HCT116 (cell line): ENCODE measurements around the gene JAK1. TPM values are rescaled to one million over a fixed set of nuclear protein-coding genes. Genes with fewer than 3 reads are reported as not detected.

Experiments
- ATAC-seq: fragments of 200-7000 bp; cut with Tn5 transposase; 2 replicates; pipeline ENCODE4 v1.9.1; 2020; ENCODE audit warnings: mild to moderate bottlenecking, moderate library complexity
- BruUV-seq: library from RNA; stranded (reverse); fragments of 400-500 nt; replicated peaks from 2 replicates; lab custom pipeline; 2021; lab: Mats Ljungman, UMichigan
- CTCF ChIA-PET: fragments of 300-600 bp; sonication (Branson Sonifier 250); formaldehyde crosslinking; loops from one replicate; lab custom pipeline; 2021; ENCODE audit warnings: antibody characterized with exemption; lab: Charles Lee
- POLR2A ChIA-PET: fragments of 300-600, 350-600 bp; sonication (Branson Sonifier 250); formaldehyde crosslinking; loops from one replicate; lab custom pipeline; 2021; ENCODE audit warnings: antibody characterized with exemption; lab: Charles Lee
- RAD21 ChIA-PET, 2 experiments: fragments of 300-600 bp; sonication (Branson Sonifier 250); formaldehyde crosslinking; loops; one replicate each; lab custom pipeline; 2023; ENCODE audit warnings: low total read pairs in 2 of 2; ENCODE audit not compliant: uncharacterized antibody in 2 of 2, unreplicated experiment in 2 of 2, low non-redundant PET in 1 of 2; lab: Charles Lee
- DNase-seq: peaks from one replicate; pipeline ENCODE4 v3.0.0-alpha.2; 2010; ENCODE audit warnings: low read depth, low spot score
- H2AFZ ChIP-seq: fragments of 200-600 bp; shearing (Covaris generic), sonication (generic); 2 replicates; pipeline ENCODE4 v1.6.1; 2017; ENCODE audit warnings: low read depth, mixed run types, mixed read lengths, antibody characterized with exemption, low read length; ENCODE audit not compliant: poor library complexity, severe bottlenecking
- H3K27ac ChIP-seq: 2 replicates; pipeline ENCODE4 v1.5.1; 2012; ENCODE audit warnings: low read depth, low read length
- H3K27me3 ChIP-seq: fragments of 200-600 bp; sonication (generic); 2 replicates; pipeline ENCODE4 v1.6.1; 2016; ENCODE audit warnings: mixed run types, low read length, mixed read lengths; ENCODE audit not compliant: insufficient read depth
- H3K36me3 ChIP-seq, 2 experiments: fragments of 200-500 bp in 1 of 2; fragments of 200-600 bp in 1 of 2; sonication (Bioruptor generic) in 1 of 2; sonication (generic) in 1 of 2; 2 replicates each; pipeline versions ENCODE4 v1.5.1 to v1.6.1; 2014 to 2016; ENCODE audit warnings: low read length in 2 of 2, inconsistent platforms in 1 of 2, mixed read lengths in 1 of 2, mixed run types in 1 of 2; ENCODE audit not compliant: insufficient read depth in 2 of 2, control insufficient read depth in 1 of 2
- H3K4me1 ChIP-seq, 2 experiments: fragments of 200-600 bp in 1 of 2; sonication (generic) in 1 of 2; 2 replicates each; pipeline versions ENCODE4 v1.5.1 to v1.6.1; 2012 to 2017; ENCODE audit warnings: low read length in 2 of 2, inconsistent platforms in 1 of 2, mild to moderate bottlenecking in 1 of 2, mixed read lengths in 1 of 2, mixed run types in 1 of 2, moderate library complexity in 1 of 2; ENCODE audit not compliant: insufficient read depth in 2 of 2, control insufficient read depth in 1 of 2
- H3K4me2 ChIP-seq: fragments of 200-600 bp; sonication (generic); 2 replicates; pipeline ENCODE4 v1.6.1; 2017; ENCODE audit warnings: mixed run types, low read length, mixed read lengths
- H3K4me3 ChIP-seq, 2 experiments: fragments of 200-600 bp in 1 of 2; sonication (generic) in 1 of 2; replicated peaks in 1 of 2; 2 replicates each; pipeline ENCODE4 v1.5.1; 2011 to 2016; ENCODE audit warnings: low read length in 2 of 2, control low read depth in 1 of 2, low read depth in 1 of 2, mild to moderate bottlenecking in 1 of 2, mixed read lengths in 1 of 2, mixed run types in 1 of 2
- H3K79me2 ChIP-seq: fragments of 200-600 bp; sonication (generic); 2 replicates; pipeline ENCODE4 v1.6.1; 2017; ENCODE audit warnings: mild to moderate bottlenecking, mixed run types, low read length, moderate library complexity, mixed read lengths; ENCODE audit not compliant: insufficient read depth
- H3K9ac ChIP-seq: fragments of 200-600 bp; sonication (generic); 2 replicates; pipeline ENCODE4 v1.6.1; 2016; ENCODE audit warnings: low read length, mixed read lengths
- H3K9me2 ChIP-seq: fragments of 200-600 bp; sonication (generic), shearing (Covaris generic); 2 replicates; pipeline ENCODE4 v1.6.1; 2017; ENCODE audit warnings: mixed run types, mild to moderate bottlenecking, moderate library complexity; ENCODE audit not compliant: insufficient read depth
- H3K9me3 ChIP-seq, 2 experiments: fragments of 200-500 bp in 1 of 2; fragments of 200-600 bp in 1 of 2; sonication (Bioruptor generic) in 1 of 2; sonication (generic) in 1 of 2; 2 replicates each; pipeline ENCODE4 v1.6.1; 2014 to 2017; ENCODE audit warnings: low read length in 2 of 2, mixed read lengths in 2 of 2, inconsistent platforms in 1 of 2, low read depth in 1 of 2, mild to moderate bottlenecking in 1 of 2, mixed run types in 1 of 2, moderate library complexity in 1 of 2; ENCODE audit not compliant: control insufficient read depth in 1 of 2, insufficient read depth in 1 of 2
- H4K20me1 ChIP-seq: fragments of 200-600 bp; sonication (generic), shearing (Covaris generic); 2 replicates; pipeline ENCODE4 v1.6.1; 2017; ENCODE audit warnings: mixed run types, mild to moderate bottlenecking, moderate library complexity; ENCODE audit not compliant: insufficient read depth
- ATF3 ChIP-seq: IDR thresholded peaks from 2 replicates; pipeline ENCODE4 v1.6.1; 2012
- CBX3 ChIP-seq: IDR thresholded peaks from 2 replicates; pipeline ENCODE4 v1.6.1; 2012; ENCODE audit warnings: low read depth
- CEBPB ChIP-seq: IDR thresholded peaks from 2 replicates; pipeline ENCODE4 v1.6.1; 2012; ENCODE audit warnings: low read depth
- CTCF ChIP-seq, 3 experiments: fragments of 200-600 bp in 1 of 3; sonication (generic) in 1 of 3; IDR thresholded peaks in 2 of 3; conservative IDR thresholded peaks in 1 of 3; 2 replicates each; pipeline ENCODE4 v1.5.1; 2012 to 2017; ENCODE audit warnings: low read depth in 2 of 3, low read length in 2 of 3, antibody characterized with exemption in 1 of 3, borderline replicate concordance in 1 of 3, control low read depth in 1 of 3, mild to moderate bottlenecking in 1 of 3, mixed read lengths in 1 of 3, mixed run types in 1 of 3, moderate library complexity in 1 of 3; ENCODE audit not compliant: insufficient read depth in 1 of 3
- EGR1 ChIP-seq: IDR thresholded peaks from 2 replicates; pipeline ENCODE4 v1.6.1; 2012; ENCODE audit warnings: low read depth
- ELF1 ChIP-seq: IDR thresholded peaks from 2 replicates; pipeline ENCODE4 v1.6.1; 2012; ENCODE audit warnings: low read depth, borderline replicate concordance
- EZH2 ChIP-seq: fragments of 200-600 bp; sonication (generic); IDR thresholded peaks from 2 replicates; pipeline ENCODE4 v1.6.1; 2017; ENCODE audit warnings: antibody characterized with exemption, mixed run types
- EZH2phosphoT487 ChIP-seq: fragments of 200-600 bp; IDR thresholded peaks from 2 replicates; pipeline ENCODE4 v1.6.1; 2018; ENCODE audit warnings: antibody characterized with exemption, borderline replicate concordance
- POLR2AphosphoS5 ChIP-seq: IDR thresholded peaks from 2 replicates; pipeline ENCODE4 v1.6.1; 2011; ENCODE audit warnings: mild to moderate bottlenecking, low read depth, low read length, moderate library complexity
- RAD21 ChIP-seq: IDR thresholded peaks from 2 replicates; pipeline ENCODE4 v1.6.1; 2012; ENCODE audit warnings: low read depth, mild to moderate bottlenecking
- SIN3A ChIP-seq: IDR thresholded peaks from 2 replicates; pipeline ENCODE4 v1.6.1; 2012; ENCODE audit warnings: low read depth
- SP1 ChIP-seq: IDR thresholded peaks from 2 replicates; pipeline ENCODE4 v1.6.1; 2012; ENCODE audit warnings: low read depth
- TCF7L2 ChIP-seq: IDR thresholded peaks from 2 replicates; pipeline ENCODE4 v1.7.0; 2011; ENCODE audit warnings: borderline replicate concordance, inconsistent platforms; ENCODE audit not compliant: insufficient read depth, insufficient read length; ENCODE audit errors: extremely low read depth
- YY1 ChIP-seq: IDR thresholded peaks from 2 replicates; pipeline ENCODE4 v1.6.1; 2011; ENCODE audit warnings: low read length, low read depth, moderate library complexity, mild to moderate bottlenecking; ENCODE audit not compliant: insufficient replicate concordance; ENCODE audit errors: extremely low read depth
- ZFX ChIP-seq: fragments of 450-650 bp; IDR thresholded peaks from 2 replicates; pipeline ENCODE4 v1.6.1; 2017
- intact Hi-C: fragments of 100-400 bp; cut with micrococcal nuclease; formaldehyde crosslinking; loops from 2 replicates; pipeline ENCODE4 v1.10.0; 2022
- total RNA-seq: library from RNA; stranded (reverse); gene quantifications from one replicate; pipeline ENCODE4 v1.2.1, GENCODE V29; 2021; ENCODE audit not compliant: unreplicated experiment
- TF ChIP-seq, protein P1 (sequence below): IDR thresholded peaks from 2 replicates; pipeline ENCODE4 v1.6.1; 2012
- TF ChIP-seq, protein P2 (sequence below): IDR thresholded peaks from 2 replicates; pipeline ENCODE4 v1.6.1; 2011; ENCODE audit warnings: mild to moderate bottlenecking, low read length, moderate library complexity; ENCODE audit not compliant: insufficient replicate concordance; ENCODE audit errors: extremely low read depth
- TF ChIP-seq, protein P3 (sequence below): IDR thresholded peaks from 2 replicates; pipeline ENCODE4 v1.6.1; 2012; ENCODE audit warnings: low read depth

The JAK1 gene
- total RNA-seq, 1 experiment from 2014 or later = 53.2 TPM

DNA sequence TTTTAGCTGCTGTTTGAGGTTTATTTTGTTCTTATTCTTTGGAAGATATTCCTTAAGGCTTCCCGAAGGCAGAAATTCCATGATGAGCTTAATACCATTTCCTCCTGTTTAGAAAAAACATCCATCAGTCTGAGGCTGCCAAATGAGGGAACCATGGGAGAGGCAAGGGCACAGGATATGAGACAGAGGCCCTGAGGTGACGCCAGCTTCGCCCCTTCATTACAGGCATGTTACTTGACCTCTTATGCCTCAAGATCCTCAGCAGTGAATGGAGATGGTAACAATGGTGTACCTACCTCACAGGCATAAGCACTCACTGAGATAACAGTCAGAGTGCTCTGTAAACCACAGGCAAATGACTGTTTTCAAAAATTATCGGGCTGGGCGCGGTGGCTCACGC lies 127.9 kb downstream of the JAK1 start:
- no peaks in the 10 kb centered on the region for H4K20me1 ChIP-seq
- H3K4me1 ChIP-seq = no peaks in the 10 kb centered on the region
- DNase-seq (no peak), ATAC-seq (no peak)
- no TSS peak for BruUV-seq
- no peaks in the 10 kb centered on the region for H3K9me2 ChIP-seq
- no peaks in the 10 kb centered on the region for H3K79me2 ChIP-seq
- H3K27ac ChIP-seq = no peak overlapping the region
- ChIA-PET POLR2A (no interaction called here), RAD21 (no interaction called here), CTCF (no interaction called here)
- no peak overlapping the region for H3K9ac ChIP-seq
- H3K4me3 ChIP-seq = no peak overlapping the region
- no peaks in the 10 kb centered on the region for H3K9me3 ChIP-seq
- no peak for TF ChIP-seq EZH2phosphoT487
- no peak for TF ChIP-seq ELF1
- no peak for TF ChIP-seq POLR2AphosphoS5
- TF ChIP-seq, protein P1, sequence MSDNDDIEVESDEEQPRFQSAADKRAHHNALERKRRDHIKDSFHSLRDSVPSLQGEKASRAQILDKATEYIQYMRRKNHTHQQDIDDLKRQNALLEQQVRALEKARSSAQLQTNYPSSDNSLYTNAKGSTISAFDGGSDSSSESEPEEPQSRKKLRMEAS = no peak
- TF ChIP-seq SIN3A = no peak
- no peak for TF ChIP-seq TCF7L2
- no peak for TF ChIP-seq EGR1
- TF ChIP-seq RAD21 = no peak
- TF ChIP-seq CEBPB = no peak
- TF ChIP-seq ZFX = no peak
- no peak for TF ChIP-seq CTCF (IDR thresholded peaks at IDR 0.05 in 2 of 3, conservative IDR thresholded peaks at IDR 0.05 in 1 of 3; ENCODE audit: borderline replicate concordance in 1 of 3, insufficient read depth in 1 of 3, low read depth in 2 of 3, low read length in 2 of 3)
- no peak for TF ChIP-seq SP1
- TF ChIP-seq EZH2 = no peak
- TF ChIP-seq, protein P2, sequence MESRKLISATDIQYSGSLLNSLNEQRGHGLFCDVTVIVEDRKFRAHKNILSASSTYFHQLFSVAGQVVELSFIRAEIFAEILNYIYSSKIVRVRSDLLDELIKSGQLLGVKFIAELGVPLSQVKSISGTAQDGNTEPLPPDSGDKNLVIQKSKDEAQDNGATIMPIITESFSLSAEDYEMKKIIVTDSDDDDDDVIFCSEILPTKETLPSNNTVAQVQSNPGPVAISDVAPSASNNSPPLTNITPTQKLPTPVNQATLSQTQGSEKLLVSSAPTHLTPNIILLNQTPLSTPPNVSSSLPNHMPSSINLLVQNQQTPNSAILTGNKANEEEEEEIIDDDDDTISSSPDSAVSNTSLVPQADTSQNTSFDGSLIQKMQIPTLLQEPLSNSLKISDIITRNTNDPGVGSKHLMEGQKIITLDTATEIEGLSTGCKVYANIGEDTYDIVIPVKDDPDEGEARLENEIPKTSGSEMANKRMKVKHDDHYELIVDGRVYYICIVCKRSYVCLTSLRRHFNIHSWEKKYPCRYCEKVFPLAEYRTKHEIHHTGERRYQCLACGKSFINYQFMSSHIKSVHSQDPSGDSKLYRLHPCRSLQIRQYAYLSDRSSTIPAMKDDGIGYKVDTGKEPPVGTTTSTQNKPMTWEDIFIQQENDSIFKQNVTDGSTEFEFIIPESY = no peak
- TF ChIP-seq YY1 = no peak
- TF ChIP-seq CBX3 = no peak
- TF ChIP-seq, protein P3, sequence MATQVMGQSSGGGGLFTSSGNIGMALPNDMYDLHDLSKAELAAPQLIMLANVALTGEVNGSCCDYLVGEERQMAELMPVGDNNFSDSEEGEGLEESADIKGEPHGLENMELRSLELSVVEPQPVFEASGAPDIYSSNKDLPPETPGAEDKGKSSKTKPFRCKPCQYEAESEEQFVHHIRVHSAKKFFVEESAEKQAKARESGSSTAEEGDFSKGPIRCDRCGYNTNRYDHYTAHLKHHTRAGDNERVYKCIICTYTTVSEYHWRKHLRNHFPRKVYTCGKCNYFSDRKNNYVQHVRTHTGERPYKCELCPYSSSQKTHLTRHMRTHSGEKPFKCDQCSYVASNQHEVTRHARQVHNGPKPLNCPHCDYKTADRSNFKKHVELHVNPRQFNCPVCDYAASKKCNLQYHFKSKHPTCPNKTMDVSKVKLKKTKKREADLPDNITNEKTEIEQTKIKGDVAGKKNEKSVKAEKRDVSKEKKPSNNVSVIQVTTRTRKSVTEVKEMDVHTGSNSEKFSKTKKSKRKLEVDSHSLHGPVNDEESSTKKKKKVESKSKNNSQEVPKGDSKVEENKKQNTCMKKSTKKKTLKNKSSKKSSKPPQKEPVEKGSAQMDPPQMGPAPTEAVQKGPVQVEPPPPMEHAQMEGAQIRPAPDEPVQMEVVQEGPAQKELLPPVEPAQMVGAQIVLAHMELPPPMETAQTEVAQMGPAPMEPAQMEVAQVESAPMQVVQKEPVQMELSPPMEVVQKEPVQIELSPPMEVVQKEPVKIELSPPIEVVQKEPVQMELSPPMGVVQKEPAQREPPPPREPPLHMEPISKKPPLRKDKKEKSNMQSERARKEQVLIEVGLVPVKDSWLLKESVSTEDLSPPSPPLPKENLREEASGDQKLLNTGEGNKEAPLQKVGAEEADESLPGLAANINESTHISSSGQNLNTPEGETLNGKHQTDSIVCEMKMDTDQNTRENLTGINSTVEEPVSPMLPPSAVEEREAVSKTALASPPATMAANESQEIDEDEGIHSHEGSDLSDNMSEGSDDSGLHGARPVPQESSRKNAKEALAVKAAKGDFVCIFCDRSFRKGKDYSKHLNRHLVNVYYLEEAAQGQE = no peak
- TF ChIP-seq ATF3 = no peak
- H3K36me3 ChIP-seq = peaks cover 5 to 32% of the 10 kb centered on the region in 2 experiments; a peak in 3 of 4 replicates
- H3K4me2 ChIP-seq = no peak overlapping the region
- intact Hi-C loops = no loop called here
- no peak overlapping the region for H2AFZ ChIP-seq
- no peaks in the 10 kb centered on the region for H3K27me3 ChIP-seq
